GM19455 (cell line): Measurements from ENCODE around the gene SPTLC2.
"Not testable (repeated sequence)": the region's sequence is repeated elsewhere in the genome, so short reads cannot be mapped to it uniquely, and the experiment has no call there.

Experiments used
- ATAC-seq: cut with Tn5 transposase; IDR thresholded peaks from one replicate; pipeline ENCODE4 v1.9.1; 2021; ENCODE audit not compliant: unreplicated experiment

SPTLC2 gene

DNA sequence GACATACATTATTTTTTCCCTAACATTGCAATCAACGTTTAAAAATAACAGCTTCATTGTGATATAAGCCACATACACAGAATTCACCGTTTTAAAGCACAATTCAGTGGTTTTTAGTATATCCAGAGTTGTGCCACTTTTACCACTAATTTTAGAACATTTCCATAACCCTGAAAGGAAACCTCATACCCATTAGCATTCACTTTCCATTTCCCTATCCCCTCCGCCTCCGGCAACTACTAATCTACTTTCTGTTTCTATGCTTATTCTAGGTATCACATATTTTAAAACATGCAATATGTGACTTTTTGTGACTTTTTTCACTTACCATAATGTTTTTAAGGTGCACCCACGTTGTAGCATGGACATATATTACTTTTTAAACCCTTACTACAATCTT is 62.2 kb downstream of the SPTLC2 start:
- peak; percentile 68 for ATAC-seq

DNA sequence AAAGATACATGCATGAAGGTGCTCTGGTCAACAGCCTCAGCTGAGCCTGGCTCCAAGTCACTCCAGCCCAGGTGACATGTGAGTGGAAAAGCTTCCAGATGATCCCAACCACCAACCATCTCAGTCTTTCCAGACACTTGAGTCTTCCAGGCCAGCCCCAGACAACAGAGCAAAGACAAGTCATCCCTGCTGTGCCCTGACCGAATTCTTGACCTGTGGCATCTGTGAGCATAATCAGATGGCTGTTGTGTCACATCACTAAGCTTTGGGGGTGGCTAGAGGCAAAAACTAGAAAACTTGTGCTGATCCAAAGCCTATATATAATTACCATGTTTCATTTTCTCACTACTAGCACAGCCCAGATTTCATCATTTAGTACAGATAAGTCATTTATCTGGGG is 67.0 kb downstream of the SPTLC2 start:
- no peak for ATAC-seq

DNA sequence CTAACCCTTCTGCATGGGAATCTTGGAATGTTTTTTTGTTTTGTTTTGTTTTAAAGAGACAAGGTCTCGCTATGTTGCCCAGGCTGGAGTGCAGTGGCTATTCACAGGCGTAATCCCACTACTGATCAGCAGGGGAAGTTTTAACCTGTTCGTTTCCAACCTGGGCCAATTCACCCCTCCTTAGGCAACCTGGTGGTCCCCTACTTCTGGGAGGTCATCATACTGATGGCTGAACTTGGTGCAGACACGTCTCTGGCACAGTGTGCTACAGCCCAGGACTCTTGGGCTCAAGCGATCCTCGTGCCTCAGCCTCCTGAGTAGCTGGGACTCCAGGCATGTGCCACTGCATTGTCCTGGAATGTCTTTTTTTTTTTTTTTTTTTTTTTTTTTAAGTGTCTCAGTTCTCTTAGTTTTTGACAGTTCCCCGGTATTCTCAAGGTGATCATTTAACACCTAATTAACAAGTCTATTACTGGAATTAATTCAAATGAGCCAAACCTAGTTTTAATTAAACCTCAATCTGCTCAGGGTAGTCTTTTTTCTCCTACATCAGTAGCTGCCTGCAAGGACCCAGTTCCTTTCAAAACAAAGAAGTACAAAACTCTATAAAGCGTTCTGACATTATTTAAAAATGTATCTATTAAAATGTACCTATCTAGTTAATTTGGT is 68.8 kb downstream of the SPTLC2 start:
- ATAC-seq: no peak

DNA sequence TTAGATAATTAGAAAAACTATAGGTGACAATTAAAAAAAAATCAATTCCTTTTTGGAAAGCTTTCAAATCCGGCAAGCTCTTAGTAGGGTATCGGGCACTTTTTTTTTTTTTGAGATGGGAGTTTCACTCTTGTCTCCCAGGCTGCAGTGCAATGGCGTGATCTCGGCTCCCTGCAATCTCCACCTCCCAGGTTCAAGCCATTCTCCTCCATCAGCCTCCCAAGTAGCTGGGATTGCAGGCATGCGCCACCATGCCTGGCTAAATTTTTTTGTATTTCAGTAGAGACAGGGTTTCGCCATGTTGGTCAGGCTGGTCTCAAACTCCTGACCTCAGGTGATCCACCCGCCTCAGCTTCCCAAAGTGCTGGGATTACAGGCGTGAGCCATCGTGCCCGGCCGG is 71.3 kb downstream of the SPTLC2 start:
- ATAC-seq: not testable (repeated sequence)

DNA sequence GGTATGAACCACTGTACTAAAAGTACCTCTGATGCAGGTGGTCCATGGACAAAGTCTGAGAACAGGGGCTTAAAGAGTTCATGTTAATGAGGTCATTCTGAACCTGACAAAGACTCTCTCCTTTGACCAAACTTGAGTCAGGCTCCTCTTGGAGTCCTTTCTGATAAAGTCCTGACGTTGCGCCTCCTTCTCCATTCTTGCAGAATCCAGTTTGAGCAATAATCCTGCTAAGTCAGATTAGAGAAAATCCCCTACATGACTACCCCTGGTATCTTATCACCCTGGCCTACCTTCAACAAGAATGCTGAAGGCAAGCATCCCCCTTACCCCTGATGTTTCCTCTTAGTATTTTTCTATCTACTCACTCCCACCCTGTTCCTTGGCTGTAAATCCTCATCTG is 71.9 kb downstream of the SPTLC2 start:
- no peak for ATAC-seq

DNA sequence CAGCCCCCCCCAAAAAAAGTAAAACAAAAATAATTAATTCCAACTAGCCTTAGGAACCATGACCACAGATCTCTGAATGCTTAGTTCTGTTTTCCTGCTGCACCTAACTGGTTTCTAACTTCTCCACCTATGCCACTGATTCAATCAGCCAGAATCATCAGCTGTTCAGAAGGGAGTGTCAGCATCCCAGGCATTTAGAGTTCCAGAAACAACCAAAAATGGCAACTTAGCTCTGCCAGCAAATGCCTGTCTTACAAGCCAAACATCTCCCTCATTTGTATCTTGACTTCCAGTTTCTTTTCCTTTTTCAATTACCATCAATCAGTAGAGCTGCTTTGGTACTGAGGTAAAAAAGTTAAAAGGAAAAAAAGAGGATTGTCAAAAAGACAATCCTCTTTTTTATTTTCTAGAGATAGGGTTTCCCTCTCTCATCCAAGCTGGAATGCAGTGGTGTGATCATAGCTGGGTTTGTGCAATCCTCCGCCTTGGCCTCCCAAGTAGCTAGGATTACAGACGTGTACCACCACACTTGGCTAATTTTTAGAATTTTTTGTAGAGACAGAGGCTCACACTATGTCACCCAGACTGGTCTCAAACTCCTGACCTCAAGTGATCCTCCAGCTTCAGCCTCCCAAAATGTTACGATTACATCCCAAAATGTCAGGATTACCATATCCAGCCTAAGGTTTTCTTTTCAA is 72.7 kb downstream of the SPTLC2 start:
- ATAC-seq: no peak

DNA sequence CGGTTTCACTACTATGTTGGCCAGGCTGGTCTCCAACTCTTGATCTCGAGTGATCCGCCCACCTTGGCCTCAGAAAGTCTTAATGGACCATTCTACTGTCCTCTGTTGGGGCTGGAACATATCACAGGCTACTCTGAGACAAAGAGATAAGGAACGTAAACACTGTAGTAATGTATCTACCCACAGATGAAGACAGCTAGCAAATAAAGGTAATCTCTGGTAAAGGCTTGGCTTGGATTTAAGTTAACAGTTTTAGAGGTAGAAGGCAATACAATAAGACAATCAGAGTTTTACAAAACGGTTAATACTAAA is 73.2 kb downstream of the SPTLC2 start:
- ATAC-seq: no peak

DNA sequence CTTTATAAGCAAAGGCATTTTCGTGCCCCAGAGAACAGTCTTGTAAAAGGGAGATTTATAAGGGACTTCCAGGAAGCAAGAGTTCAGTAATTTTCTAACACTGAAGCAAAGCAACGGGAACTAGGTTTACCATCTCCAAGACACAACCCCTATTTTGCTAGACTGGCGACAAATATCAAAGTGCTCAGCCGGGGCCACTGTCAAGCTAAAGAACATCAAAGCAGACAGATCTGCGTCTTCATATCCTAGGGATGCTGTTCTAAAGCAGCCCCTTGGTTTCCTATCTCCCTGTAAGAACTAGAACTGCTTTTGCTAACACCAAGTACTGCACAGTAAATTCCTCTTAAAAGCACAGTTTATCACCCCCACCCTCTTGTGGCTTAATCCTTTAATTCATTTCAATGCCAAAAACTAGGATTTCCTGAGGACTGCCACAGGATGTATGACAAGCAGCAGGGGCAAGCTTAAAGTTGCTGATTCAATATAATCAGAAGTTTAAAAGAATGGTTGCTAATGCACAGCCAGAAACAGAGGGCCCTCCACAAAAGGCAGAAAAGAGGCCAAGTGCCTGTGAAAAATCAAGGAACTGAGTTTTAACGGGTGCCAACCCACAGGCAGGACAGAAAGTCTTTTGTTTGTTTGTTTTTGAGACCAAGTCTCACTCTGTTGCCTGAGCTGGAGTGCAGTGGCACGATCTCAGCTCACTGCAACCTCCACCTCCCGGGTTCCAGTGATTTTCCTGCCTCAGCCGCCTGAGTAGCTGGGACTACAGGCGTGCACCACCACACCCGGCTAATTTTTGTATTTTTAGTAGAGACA is 73.8 kb downstream of the SPTLC2 start:
- no peak for ATAC-seq

DNA sequence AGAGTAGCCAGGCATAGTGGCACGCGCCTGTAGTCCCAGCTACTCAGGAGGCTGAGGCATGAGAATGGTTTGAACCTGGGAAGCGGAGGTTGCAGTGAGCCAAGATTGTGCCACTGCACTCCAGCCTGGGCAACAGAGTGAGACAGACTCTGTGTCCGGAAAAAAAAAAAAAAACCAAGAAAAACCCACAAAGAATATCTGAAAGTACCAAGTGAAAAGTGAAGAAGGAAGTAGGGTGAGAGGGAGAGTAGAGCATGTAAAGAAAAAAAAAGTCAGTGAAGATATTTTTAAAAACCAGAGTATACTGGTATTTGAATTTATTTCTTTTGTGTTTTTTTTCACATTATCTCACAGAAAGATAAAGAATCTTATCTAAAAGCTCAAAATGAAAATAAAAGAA is 74.5 kb downstream of the SPTLC2 start:
- ATAC-seq: peak; percentile 57

DNA sequence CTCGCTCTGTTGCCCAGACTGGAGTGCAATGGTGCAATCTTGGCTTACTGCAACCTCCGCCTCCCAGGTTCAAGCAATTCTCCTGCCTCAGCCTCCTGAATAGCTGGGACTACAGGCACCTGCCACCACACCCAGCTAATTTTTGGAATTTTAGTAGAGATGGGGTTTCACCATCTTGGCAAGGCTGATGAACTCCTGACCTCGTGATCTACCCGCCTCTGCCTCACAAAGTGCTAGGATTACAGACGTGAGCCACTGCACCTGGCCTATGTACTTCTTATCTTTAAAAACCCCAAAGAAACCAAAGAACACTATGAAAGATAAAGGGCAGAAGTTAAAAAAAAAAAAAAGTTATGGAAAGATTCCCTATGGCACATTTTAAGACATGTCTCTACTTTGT is 79.5 kb downstream of the SPTLC2 start:
- not testable (repeated sequence) for ATAC-seq

DNA sequence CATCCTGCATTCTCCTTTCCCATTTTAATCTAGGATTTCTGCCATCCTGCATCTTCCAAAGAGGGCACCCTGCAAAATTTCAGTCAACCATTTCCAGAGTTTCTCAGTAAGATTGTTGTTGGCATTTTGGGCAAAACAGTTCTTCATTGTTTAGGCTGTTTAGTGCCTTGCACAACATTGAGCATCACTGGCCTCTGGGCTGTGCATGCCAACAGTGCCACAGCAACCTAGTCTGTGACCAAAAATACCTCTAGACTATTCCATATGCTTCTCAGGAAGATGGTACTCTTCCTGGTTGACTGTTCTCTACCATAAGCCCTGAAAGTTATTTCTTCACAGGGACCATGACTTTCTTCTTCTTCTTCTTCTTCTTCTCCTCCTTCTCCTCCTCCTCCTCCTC is 85.4 kb downstream of the SPTLC2 start:
- no peak for ATAC-seq

DNA sequence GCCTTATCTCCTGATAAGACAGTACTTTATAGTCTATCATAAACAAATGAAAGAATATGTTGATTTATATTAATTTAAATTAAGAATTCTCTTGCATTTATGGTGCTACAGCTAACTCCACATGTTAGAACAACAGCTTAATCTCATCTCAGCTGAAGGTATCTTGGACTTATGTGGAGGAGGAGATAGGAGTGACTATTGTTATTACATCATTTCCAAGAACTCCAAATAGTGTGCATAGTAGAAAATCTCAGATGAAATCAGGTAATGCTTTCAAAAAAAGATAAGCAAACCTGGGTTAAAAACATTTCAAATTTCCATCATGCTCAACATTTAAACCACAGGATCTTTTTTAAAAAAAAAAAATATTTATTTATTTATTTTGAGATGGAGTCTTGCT is 86.5 kb downstream of the SPTLC2 start:
- ATAC-seq: no peak

DNA sequence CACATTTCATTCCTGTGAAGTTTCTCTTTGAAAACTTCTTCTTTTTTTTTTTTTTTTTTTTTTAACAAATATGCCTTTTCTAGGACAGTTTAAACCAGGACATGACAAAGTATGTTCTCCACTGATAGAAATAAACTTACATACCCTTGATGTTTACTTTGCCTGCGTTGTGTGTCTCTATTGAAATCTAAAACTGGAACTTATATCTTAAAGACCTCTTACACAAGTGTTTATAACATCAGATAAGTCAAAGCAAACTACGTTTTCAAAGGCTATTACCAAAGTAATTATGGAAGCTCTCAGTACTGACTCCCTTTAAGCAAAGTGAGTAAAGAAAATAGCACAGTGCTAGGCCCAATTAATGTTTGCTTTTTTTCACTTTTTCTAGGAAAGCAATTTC is 87.2 kb downstream of the SPTLC2 start:
- no peak for ATAC-seq

DNA sequence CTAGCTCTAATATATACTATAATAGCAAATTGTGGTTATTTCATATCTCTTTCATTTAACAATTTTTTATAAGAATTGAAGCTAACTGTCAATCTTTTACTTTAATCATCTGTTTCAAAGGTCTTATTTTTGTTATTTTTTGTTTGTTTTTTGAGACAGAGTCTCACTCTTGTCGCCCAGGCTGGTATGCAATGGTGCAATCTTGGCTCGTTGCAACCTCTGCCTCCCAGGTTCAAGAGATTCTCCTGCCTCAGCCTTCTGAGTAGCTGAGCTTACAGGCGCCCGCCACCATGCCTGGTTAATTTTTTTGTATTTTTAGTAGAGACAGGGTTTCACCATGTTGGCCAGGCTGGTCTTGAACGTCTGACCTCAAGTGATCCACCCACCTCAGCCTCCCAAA is 87.7 kb downstream of the SPTLC2 start:
- not testable (repeated sequence) for ATAC-seq

DNA sequence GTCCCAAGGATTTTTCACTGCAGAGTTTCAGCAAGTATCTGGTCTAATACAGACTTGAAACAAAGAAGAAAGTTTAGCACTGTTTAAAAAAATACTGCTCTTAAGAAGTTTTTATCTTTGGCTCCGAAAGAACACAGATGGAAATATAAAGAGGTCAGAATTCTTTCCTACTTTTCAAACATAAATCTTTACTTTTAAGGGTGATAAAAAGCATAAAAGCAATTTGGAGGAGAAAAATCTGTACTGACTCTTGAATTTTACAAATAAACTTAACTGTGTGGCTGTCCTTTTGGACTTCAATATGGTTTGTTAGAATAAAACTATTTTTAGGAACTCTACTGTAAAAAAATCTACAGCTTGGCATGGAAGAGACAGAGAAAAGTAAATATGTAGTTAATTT is 90.2 kb downstream of the SPTLC2 start:
- ATAC-seq: no peak

DNA sequence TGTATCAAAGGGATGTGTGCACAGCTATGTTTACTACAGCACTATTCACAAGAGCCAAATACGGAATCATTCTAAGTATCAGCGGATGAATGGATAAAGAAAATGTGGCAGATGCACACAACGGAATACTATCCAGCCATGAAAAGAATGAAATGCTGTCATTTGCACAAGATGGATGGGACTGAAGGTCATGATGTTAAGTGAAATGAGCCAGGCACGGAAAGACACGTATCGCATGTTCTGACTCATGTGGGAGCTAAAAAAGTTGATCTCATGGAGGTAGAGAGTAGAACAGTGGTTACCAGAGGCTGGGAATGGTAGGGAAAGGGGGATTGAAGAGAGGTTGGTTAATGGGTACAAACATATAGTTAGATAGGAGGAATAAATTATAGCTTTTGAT is 91.9 kb downstream of the SPTLC2 start:
- no peak for ATAC-seq

DNA sequence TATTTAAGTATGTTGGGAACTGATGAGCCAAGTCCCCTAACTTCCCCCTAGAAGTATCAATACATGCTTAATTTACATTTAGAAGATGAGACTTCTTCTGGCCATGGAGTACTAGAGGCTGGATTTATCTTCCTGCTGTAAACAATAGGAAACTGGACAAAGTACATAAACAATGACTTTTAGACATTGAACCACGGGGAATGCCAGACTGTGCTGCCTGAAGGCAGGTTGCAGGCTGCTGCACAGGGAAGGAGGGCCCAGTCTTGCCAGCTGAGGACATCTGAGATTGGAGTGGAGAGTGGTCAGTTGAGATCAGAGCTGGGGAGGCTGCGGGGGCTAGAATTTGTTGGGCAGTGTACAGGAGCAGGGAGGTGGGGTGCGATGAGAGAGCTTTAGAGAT is 93.3 kb downstream of the SPTLC2 start:
- no peak for ATAC-seq

DNA sequence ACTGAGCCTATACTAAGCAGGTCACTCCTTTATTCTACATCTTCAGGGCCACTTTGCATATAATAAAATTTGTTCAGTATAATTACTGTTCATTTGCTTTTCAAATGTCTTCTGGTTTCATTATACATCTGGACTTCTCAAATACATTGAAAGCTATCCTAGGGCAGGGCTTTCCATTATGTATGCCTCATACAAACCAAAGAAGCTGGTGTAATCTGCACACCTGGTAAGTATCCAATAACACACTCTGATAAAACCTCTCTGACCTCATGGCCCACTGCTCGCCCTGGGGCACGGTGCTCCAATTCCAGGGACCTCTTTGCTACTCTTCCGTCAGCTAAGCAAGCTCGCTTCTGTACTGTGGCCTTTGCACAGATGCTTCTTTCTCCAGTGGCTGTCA is 95.9 kb downstream of the SPTLC2 start:
- ATAC-seq: no peak

DNA sequence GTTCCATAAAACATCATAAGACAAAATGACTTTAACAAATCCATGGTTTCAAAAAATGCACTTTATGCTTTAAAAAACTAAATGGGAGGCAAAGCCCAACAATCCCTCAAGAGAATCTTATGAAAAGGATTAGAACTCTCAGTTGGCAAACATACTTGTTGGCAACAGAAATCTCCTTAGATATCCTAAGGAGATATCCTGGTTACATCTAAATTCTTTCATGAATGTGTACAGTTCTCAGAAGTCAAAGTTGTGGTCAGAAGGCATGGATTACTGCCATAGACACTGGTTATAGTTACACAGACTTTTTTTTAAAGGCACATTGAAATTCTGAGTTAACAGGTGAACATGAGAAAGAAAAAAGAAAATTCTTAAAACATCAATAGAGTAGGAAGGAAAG is 100.3 kb downstream of the SPTLC2 start:
- ATAC-seq: no peak

DNA sequence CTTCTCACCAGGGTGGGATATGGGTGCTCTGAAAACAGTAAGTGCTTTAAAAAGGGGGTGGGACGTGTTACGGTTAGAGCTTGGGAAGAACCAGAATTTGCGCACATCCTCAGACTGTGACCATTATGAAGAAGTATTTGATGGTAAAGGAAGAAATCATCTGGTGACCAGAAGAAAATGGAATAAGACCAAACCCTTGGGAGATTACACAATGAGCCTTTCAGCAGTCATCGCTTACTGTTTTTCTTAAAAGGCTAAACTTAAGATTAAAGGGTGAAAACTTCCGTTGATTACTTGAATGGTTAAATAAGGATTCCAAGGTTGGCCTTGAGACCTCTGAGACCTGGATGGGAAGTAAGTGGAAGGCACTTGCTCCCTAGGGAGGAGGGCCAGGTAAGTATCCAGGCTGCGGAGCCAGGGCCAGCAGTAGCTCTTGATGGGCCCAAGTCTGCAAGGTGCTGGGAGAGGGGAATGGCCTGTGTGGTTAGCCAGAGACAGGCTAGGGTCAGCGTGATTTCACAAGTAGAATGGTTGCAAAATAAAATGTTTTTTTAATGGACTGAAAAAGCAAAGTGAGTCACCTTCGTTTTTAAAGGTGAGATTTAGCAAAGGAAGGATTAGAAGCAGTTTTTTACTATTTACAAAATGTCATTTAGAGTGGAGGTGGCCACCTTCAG is 104.8 kb downstream of the SPTLC2 start:
- no peak for ATAC-seq

DNA sequence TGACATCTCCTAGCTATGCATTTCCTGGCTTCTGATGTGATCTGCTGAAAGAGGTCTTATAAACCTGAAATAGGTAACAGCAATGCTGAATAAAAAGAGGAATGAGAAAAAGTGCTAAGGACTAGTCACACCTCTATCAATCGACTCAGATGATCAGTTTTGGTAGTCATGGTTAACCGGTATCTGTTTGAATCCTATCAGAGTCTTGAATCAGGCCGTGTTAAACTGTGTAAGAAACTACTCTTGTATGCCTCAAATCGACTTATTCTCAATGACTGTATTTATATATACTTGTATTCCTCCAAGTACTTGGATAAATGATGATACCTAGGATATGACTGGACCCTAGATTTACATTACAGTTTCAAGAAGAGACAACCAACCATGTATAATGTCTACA is 107.1 kb downstream of the SPTLC2 start:
- ATAC-seq: no peak

DNA sequence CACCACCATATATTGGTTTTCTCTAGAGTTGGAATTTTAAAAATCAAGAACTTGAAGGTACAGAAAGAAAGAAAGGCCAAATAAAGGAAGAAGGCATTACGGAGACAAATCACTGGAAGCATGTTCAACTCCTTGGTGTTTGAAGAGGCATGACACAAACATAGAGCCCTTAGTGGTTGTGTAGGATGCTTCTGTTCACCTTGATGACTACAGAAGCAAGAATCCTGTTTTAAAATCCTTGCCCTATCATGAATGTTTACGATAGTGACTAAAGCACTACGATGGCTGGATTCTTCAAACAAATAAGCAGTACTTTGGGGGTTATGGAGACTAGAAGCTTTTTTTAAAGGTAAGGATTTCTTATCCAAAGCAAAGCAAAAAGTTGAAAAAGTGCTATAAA is 107.6 kb downstream of the SPTLC2 start:
- ATAC-seq: no peak
